Right cardiac atrium (tissue), 5 donors: ENCODE data around the gene CFAP54. TPM values are rescaled to one million over a fixed set of nuclear protein-coding genes. Genes with fewer than 3 reads are reported as not detected.

Experiments
- ATAC-seq, 2 donors: fragments of 200-7000 bp; cut with Tn5 transposase; one replicate each; pipeline versions ENCODE4 v1.8.0 to v1.9.1; 2020; ENCODE audit warnings: moderate library complexity in 2 of 2, mild to moderate bottlenecking in 1 of 2
- DNase-seq, 3 donors: peaks; one replicate each; pipeline ENCODE4 v3.0.0-alpha.2; 2020
- H3K27ac ChIP-seq: one replicate; pipeline ENCODE4 v1.5.1; 2013; ENCODE audit warnings: mild to moderate bottlenecking, low read length, control low read depth, moderate library complexity
- H3K27me3 ChIP-seq: one replicate; pipeline ENCODE4 v1.6.1; 2013; ENCODE audit not compliant: control insufficient read depth, insufficient read depth
- H3K4me1 ChIP-seq: one replicate; pipeline ENCODE4 v1.6.1; 2013; ENCODE audit warnings: low read length; ENCODE audit not compliant: control insufficient read depth, insufficient read depth
- H3K4me3 ChIP-seq: one replicate; pipeline ENCODE4 v1.5.1; 2013; ENCODE audit warnings: low read length, control low read depth
- H3K9me3 ChIP-seq: one replicate; pipeline ENCODE4 v1.6.1; 2013; ENCODE audit warnings: low read length; ENCODE audit not compliant: control insufficient read depth
- WGBS: extraction: QIAGEN DNeasy Blood & Tissue Kit; methylation state at CpG from one replicate; pipeline ENCODE4 v1.1.7; 2013; 5-methylcytosine and 5-hydroxymethylcytosine counted together
- intact Hi-C, 4 donors: fragments of 100-400 bp; cut with DNase I; formaldehyde crosslinking; loops; one replicate each; pipeline versions ENCODE4 v1.11.0 to v1.14.0; 2022 to 2023
- polyA plus RNA-seq: library from polyadenylated mRNA; stranded (reverse); fragments of 200-250 nt; gene quantifications from one replicate; pipeline ENCODE4 v1.2.3, GENCODE V29; 2013
- total RNA-seq, 4 donors: library from RNA; stranded (reverse); fragmentation: NEBNext Ultra II Directional; extraction: Animal tissue kit (Norgen Biotek cat#: 25700); gene quantifications; one replicate each; pipeline ENCODE4 v1.2.1, GENCODE V29; 2021
- donor health status: healthy with polysubstance abuse.
- donor health status: DM: no; HTN: yes; CAD: no.
- donor health status: DM: no; HTN: no; CAD: no.
- donor health status: DM: no; HTN: yes; CAD: no; lungs with severe emphysema.
- donor health status: DM: yes; HTN: yes; CAD: no.

The CFAP54 gene
- total and polyA plus RNA-seq, 5 donors: 0.14 to 0.42 (median 0.28) TPM

GRCh38 chr12:96828169-96828789 is 338.9 kb downstream of the CFAP54 start:
- Histone ChIP-seq H3K4me1 (no peaks in the 10 kb centered on the region), H3K9me3 (no peaks in the 10 kb centered on the region), H3K27me3 (no peaks in the 10 kb centered on the region), H3K27ac (no peak overlapping the region), H3K4me3 (no peak overlapping the region)
- no peak for DNase-seq
- ATAC-seq: no peak
- intact Hi-C loops: no loop called here
- 94% methylated on average over 5 of the region's 5 CpGs for WGBS

DNA sequence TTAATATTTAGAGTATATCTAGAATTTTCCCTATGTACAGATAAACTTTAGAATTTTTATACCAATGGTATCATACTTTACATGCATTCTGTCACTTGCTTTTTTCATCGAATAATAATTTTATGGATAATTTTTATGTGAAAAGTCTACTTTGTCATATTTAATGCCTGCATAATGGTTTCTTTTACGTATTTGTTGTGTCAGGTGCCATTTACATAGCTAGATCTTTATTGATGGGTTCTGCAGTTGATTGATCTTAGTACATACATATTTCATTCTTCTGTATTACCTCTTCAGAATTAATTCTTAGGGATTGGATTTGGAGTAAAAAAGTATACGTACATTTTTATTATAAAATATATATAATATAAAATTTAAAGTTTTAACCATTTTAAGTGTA is 340.0 kb downstream of the CFAP54 start:
- ATAC-seq (no peak), DNase-seq (no peak)
- no peaks in the 10 kb centered on the region for H3K4me1 ChIP-seq
- no peaks in the 10 kb centered on the region for H3K9me3 ChIP-seq
- intact Hi-C loops: no loop called here
- H3K27me3 ChIP-seq: no peaks in the 10 kb centered on the region
- WGBS: 91% methylated on average over 3 of the region's 3 CpGs
- no peak overlapping the region for H3K27ac ChIP-seq
- H3K4me3 ChIP-seq: no peak overlapping the region

- intact Hi-C loops: no loop called here
- Histone ChIP-seq H3K27ac (no peak overlapping the region), H3K4me3 (no peak overlapping the region), H3K9me3 (no peaks in the 10 kb centered on the region), H3K4me1 (no peaks in the 10 kb centered on the region), H3K27me3 (no peaks in the 10 kb centered on the region)
- WGBS: 84% methylated on average over 1 of the region's 1 CpG
- no peak for DNase-seq
- no peak for ATAC-seq
These were observed 342.0 kb downstream of the CFAP54 start for GRCh38 chr12:96831346-96831745.

DNA sequence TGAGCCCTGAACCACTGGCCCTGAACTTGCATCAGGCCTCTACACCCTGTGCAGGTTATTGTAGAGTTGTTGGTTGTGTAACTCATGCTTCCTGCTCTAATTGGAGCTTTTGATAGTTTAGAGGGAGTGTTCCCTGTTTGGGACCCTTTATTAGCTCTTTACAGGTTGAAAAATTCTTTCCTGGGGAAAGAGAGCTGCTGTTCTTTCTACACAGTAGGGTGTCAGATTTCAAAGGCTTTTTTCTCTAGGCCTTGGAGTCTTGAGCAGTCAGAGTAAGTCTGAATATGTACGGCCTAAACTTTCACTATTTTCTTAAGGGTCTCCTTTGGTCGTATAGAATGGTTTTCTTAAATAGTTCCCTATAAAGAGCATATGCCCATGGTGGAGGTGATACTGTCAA is 356.9 kb downstream of the CFAP54 start:
- ATAC-seq (no peak), DNase-seq (no peak)
- Histone ChIP-seq H3K9me3 (no peaks in the 10 kb centered on the region), H3K27ac (no peak overlapping the region), H3K4me3 (no peak overlapping the region), H3K4me1 (no peaks in the 10 kb centered on the region), H3K27me3 (no peaks in the 10 kb centered on the region)
- WGBS: 52% methylated on average over 2 of the region's 2 CpGs
- intact Hi-C loops: no loop called here

DNA sequence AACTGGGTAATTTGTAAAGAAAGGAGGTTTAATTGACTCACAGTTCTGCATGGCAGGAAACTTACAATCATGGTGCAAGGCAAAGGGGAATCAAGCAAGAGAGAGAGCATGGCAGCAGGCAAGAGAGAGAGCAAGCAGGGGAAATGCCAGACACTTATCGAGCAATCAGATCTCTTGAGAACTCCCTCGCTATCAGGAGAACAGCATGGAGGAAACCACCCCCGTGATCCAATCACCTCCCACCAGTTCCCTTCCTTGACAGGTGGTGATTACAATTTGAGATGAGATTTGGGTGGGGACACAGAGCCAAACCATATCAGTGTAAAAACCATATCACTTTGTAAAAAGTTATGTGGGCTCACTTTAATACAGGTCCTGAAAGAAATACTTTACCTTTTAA is 361.3 kb downstream of the CFAP54 start:
- Histone ChIP-seq H3K4me1 (no peaks in the 10 kb centered on the region), H3K27ac (no peak overlapping the region), H3K9me3 (no peaks in the 10 kb centered on the region), H3K27me3 (no peaks in the 10 kb centered on the region), H3K4me3 (no peak overlapping the region)
- no peak for DNase-seq
- no peak for ATAC-seq
- intact Hi-C loops: no loop called here
- 40% methylated on average over 3 of the region's 3 CpGs for WGBS

GRCh38 chr12:96858162-96858561 is 368.8 kb downstream of the CFAP54 start:
- no peak overlapping the region for H3K4me3 ChIP-seq
- no peak overlapping the region for H3K27ac ChIP-seq
- ATAC-seq: no peak
- DNase-seq: no peak
- intact Hi-C loops: no loop called here
- no peaks in the 10 kb centered on the region for H3K4me1 ChIP-seq
- no peaks in the 10 kb centered on the region for H3K9me3 ChIP-seq
- 80% methylated on average over 1 of the region's 1 CpG for WGBS
- H3K27me3 ChIP-seq: no peaks in the 10 kb centered on the region

DNA sequence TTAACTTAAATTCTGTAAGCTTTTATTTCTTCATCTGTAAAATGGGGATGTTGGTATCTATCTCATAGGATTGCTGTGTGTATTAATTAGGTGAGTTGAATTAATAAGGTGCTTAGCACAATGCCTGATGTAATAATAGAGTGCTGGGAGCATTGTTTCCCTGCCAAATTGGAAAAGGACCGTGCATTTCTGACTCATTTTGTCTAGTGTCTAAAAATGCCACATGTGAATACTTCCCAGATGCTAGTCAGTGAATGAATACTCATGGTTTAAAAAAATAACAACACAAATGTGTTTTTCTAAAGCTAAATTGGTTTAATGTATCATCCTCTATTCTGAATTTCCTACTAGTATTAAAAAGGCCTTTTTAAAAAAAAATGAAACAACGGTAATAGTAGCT is 372.3 kb downstream of the CFAP54 start:
- intact Hi-C loops: no loop called here
- Histone ChIP-seq H3K4me3 (no peak overlapping the region), H3K9me3 (no peaks in the 10 kb centered on the region), H3K27me3 (no peaks in the 10 kb centered on the region), H3K4me1 (no peaks in the 10 kb centered on the region), H3K27ac (no peak overlapping the region)
- ATAC-seq (no peak), DNase-seq (no peak)
- 65% methylated on average over 2 of the region's 2 CpGs for WGBS

DNA sequence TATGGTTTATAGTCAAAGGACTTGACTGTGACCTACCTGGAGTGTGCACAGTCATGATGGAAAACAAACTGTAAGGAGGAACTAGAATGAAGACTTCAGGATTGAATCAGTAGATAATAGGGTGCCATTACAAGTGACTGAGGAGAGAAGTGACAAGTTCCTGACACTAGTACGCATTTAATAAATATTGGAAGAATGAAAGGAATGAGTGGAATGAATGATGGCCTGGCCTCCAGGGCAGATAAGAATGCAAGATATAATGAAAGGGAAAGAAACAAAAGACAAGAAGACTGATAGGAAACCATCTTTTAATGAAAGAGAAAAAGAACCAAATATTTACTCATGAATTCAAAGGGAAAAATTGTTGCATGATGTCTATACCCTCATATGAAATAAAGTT is 372.9 kb downstream of the CFAP54 start:
- intact Hi-C loops: no loop called here
- WGBS: 68% methylated on average over 1 of the region's 1 CpG
- H3K9me3 ChIP-seq: no peaks in the 10 kb centered on the region
- no peak overlapping the region for H3K27ac ChIP-seq
- no peaks in the 10 kb centered on the region for H3K27me3 ChIP-seq
- ATAC-seq (no peak), DNase-seq (no peak)
- H3K4me3 ChIP-seq: no peak overlapping the region
- no peaks in the 10 kb centered on the region for H3K4me1 ChIP-seq

GRCh38 chr12:96864335-96864734 is 375.0 kb downstream of the CFAP54 start:
- Histone ChIP-seq H3K9me3 (no peaks in the 10 kb centered on the region), H3K27me3 (no peaks in the 10 kb centered on the region), H3K4me1 (no peaks in the 10 kb centered on the region), H3K27ac (no peak overlapping the region), H3K4me3 (no peak overlapping the region)
- 56% methylated on average over 4 of the region's 4 CpGs for WGBS
- intact Hi-C loops: no loop called here
- ATAC-seq (no peak), DNase-seq (no peak)

GRCh38 chr12:96866801-96867590 is 377.6 kb downstream of the CFAP54 start:
- ATAC-seq (no peak), DNase-seq (no peak)
- Histone ChIP-seq H3K9me3 (no peaks in the 10 kb centered on the region), H3K4me3 (no peak overlapping the region), H3K27me3 (no peaks in the 10 kb centered on the region), H3K27ac (no peak overlapping the region), H3K4me1 (no peaks in the 10 kb centered on the region)
- intact Hi-C loops: no loop called here
- 87% methylated on average over 4 of the region's 4 CpGs for WGBS

DNA sequence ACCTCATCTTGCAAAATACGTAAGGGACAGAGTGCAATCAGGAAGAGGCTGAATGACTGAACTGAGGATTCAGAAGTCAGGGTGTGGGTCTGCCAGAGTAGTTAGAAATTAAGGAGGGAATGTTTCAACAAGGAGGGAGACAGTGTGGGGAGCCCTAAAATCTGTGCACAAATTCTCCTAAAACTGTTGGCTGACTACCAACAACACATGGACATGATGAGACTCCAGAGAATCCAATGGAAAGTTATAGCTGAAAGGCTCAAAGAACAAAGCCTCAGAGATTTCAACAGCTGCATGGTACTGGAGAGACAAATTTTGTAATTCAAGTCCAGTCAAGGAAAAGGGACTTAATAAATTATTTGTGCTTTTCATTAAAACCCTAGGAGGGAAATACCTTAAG is 381.6 kb downstream of the CFAP54 start:
- DNase-seq (no peak), ATAC-seq (no peak)
- intact Hi-C loops: no loop called here
- H3K4me1 ChIP-seq: no peaks in the 10 kb centered on the region
- no peak overlapping the region for H3K27ac ChIP-seq
- WGBS: 76% methylated on average over 1 of the region's 1 CpG
- no peaks in the 10 kb centered on the region for H3K27me3 ChIP-seq
- no peak overlapping the region for H3K4me3 ChIP-seq
- H3K9me3 ChIP-seq: no peaks in the 10 kb centered on the region
